Astrocyte (in vitro differentiated cells and primary cell): Measurements from ENCODE around the gene TAOK2.

Experiments used
- CTCF ChIP-seq: IDR thresholded peaks from 2 replicates; pipeline ENCODE4 v1.5.1; 2011; ENCODE audit warnings: low read depth, mild to moderate bottlenecking, inconsistent platforms, low read length, moderate library complexity; ENCODE audit not compliant: insufficient read depth
- EZH2 ChIP-seq: IDR thresholded peaks from 2 replicates; pipeline ENCODE4 v1.6.1; 2012; ENCODE audit warnings: mild to moderate bottlenecking, low read length, inconsistent platforms; ENCODE audit not compliant: insufficient read depth

DNA sequence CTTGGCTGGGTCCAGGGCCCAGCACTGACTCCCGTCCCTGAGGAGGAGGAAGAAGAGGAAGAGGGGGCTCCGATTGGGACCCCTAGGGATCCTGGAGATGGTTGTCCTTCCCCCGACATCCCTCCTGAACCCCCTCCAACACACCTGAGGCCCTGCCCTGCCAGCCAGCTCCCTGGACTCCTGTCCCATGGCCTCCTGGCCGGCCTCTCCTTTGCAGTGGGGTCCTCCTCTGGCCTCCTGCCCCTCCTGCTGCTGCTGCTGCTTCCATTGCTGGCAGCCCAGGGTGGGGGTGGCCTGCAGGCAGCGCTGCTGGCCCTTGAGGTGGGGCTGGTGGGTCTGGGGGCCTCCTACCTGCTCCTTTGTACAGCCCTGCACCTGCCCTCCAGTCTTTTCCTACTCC lies 13.3 kb downstream of the TAOK2 start:
- TF ChIP-seq CTCF (no peak), EZH2 (no peak)
